ENCODE measurements around the gene SIGLEC7. TPM values are rescaled to one million over a fixed set of nuclear protein-coding genes. Genes with fewer than 3 reads are reported as not detected.
"Not testable (repeated sequence)": the region's sequence is repeated elsewhere in the genome, so short reads cannot be mapped to it uniquely, and the experiment has no call there.

SIGLEC7 gene
- polyA plus RNA-seq, 3 donors from 2014 or later: 108 to 213 (median 129) TPM

DNA sequence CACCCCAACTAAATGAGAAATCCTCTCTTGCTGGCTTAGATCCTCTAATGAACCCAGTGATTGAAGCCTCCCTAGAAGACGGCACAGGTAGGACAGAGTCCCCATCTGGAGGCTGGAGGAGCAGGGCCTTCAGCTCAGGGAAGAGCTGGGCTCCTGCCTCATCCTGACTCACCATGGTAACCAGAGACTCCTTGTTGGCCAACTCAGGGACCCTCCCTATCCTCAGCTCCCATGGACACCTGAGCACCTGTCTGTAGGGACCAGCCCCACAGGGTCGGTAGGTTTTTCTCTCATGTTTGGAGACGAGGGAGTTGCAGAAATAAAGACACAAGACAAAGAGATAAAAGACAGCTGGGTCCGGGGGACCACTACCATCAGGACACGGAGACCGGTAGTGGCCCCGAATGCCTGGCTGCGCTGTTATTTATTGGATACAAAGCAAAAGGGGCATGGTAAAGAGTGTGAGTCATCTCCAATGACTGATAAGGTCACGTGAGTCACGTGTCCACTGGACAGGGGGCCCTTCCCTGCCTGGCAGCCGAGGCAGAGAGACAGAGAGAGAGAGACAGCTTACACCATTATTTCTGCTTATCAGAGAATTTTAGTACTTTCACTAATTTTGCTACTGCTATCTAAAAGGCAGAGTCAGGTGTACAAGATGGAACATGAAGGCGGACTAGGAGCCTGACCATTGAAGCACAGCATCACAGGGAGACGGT, 26.6 kb downstream of the SIGLEC7 start:
- Mint-ChIP-seq H3K36me3 (peaks cover 7 to 10% (median 9%) of the 10 kb centered on the region in 3 donors), H3K4me1 (peaks cover 51 to 66% of the 10 kb centered on the region in 2 donors), H3K27ac (peak overlapping the region; percentile 21 to 91 (median 59)), H3K27me3 (ENCODE audit: low read depth in 3 of 3) (peaks cover 0 to 12% (median 2%) of the 10 kb centered on the region in 3 donors), H3K4me3 (peak overlapping the region; percentile 72 to 96 (median 91)), H3K9me3 (no peaks in the 10 kb centered on the region)
- DNase-seq: no peak

DNA sequence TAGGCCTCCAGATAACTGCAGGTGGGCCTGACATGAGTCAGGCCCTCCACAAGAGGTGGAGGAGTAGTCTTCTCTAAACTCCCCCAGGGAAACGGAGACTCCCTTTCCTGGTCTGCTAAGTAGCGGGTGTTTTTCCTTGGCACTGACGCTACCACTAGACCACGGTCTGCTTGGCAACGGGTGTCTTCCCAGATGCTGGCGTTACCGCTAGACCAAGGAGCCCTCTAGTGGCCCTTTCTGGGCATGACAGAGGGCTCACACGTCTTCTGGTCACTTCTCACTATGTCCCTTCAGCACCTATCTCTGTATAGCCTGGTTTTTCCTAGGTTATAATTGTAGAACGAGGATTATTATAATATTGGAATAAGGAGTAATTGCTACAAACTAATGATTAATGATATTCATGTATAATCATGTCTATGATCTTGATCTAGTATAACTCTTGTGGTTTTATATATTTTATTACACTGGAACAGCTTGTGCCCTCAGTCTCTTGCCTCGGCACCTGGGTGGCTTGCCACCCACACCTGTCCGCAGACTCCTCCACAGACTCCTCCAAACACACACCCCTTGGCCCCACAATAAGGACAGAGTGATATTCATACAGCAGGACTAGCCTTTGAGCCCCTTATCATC, 27.3 kb downstream of the SIGLEC7 start:
- not testable (repeated sequence) for H3K9me3 Mint-ChIP-seq
- H3K27ac Mint-ChIP-seq: peak overlapping the region in 3 of 6 donors; percentile 37 to 91 (median 69)
- peaks cover 0 to 12% (median 2%) of the 10 kb centered on the region in 3 donors for H3K27me3 Mint-ChIP-seq (ENCODE audit: low read depth in 3 of 3)
- peak; percentile 70 to 72 (median 70) for DNase-seq
- peaks cover 49 to 59% of the 10 kb centered on the region in 2 donors for H3K4me1 Mint-ChIP-seq
- H3K36me3 Mint-ChIP-seq: peaks cover 7 to 10% (median 9%) of the 10 kb centered on the region in 3 donors
- peak overlapping the region; percentile 72 to 96 (median 91) for H3K4me3 Mint-ChIP-seq

DNA sequence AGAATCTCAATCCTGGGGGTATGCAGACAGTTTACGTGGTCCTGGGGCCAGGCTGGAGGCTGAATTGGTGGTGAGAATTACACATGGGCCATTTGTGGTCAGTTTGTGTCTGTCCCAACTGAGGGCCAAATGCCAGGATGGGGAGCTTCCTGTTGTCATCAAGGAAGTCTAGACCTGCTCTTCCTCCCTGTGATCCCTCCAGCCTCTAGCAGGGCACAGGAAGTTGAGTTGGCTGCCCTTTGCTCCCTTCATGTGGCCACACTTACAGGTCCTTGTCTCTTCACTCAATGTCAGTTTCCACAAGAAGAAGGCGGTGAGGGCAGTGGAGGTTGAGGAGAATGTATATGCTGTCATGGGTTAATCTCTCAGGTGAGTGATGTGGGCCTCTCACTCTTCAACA, 30.1 kb downstream of the SIGLEC7 start:
- Mint-ChIP-seq H3K4me1 (peaks cover 30 to 35% of the 10 kb centered on the region in 2 donors), H3K27me3 (ENCODE audit: low read depth in 3 of 3) (peaks cover 0 to 6% (median 0%) of the 10 kb centered on the region in 3 donors), H3K27ac (no peak overlapping the region), H3K36me3 (peaks cover 7 to 10% (median 9%) of the 10 kb centered on the region in 3 donors), H3K4me3 (no peak overlapping the region), H3K9me3 (no peaks in the 10 kb centered on the region)
- no peak for DNase-seq

DNA sequence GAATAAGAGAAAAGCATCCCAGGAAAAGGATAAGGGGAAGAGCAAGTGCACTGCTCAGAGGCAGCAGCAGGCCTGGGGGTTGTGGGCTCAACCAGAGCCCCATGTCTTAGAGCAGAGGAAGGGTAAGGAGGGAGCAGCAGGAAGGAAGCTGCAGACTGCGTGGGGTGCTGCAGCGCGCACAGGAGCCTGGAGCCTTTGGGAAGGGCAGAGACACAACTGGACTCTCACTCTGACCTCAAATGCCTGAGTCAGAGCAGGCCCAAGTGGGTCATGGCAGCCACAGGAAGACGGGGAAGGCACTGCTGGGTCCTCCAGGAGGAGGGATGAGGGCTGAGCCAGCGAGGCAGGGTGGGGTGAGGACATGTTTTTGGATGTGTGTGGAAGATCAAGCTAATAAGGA, 31.6 kb downstream of the SIGLEC7 start:
- Mint-ChIP-seq H3K4me3 (no peak overlapping the region), H3K36me3 (peaks cover 7 to 10% (median 9%) of the 10 kb centered on the region in 3 donors)
- no peak for DNase-seq

DNA sequence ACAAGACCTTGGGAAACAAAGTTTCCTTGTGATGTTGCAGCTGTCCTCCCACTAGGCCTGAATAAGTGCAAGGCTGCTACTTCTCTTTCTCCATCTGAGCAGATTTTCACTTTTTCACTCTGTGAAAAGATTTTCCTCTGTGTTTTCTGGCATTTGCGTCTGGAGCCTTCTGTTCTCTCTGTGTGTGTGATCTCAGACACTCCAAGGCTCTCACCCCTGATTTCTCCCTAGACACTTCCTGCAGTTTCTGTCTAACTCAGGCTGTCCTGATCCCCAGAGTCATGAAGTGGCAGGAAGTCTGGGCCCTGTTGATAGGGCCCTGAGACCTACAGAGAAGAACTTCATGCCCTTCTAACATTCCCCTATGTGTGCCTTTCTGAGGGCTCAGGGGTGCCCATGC, 37.2 kb downstream of the SIGLEC7 start:
- Mint-ChIP-seq H3K4me3 (no peak overlapping the region), H3K4me1 (peaks cover 20 to 22% of the 10 kb centered on the region in 2 donors), H3K36me3 (no peaks in the 10 kb centered on the region), H3K27ac (peak overlapping the region in 1 of 6 donors; percentile 71), H3K27me3 (ENCODE audit: low read depth in 3 of 3) (peaks cover 9 to 11% (median 10%) of the 10 kb centered on the region in 3 donors), H3K9me3 (no peaks in the 10 kb centered on the region)
- no peak for DNase-seq

More for the DNA sequence above, 31.6 kb downstream of the SIGLEC7 start:
- no peak overlapping the region for H3K27ac Mint-ChIP-seq
- no peaks in the 10 kb centered on the region for H3K9me3 Mint-ChIP-seq
- peaks cover 0 to 3% (median under 1%) of the 10 kb centered on the region in 3 donors for H3K27me3 Mint-ChIP-seq (ENCODE audit: low read depth in 3 of 3)
- H3K4me1 Mint-ChIP-seq: peaks cover 15 to 20% of the 10 kb centered on the region in 2 donors

DNA sequence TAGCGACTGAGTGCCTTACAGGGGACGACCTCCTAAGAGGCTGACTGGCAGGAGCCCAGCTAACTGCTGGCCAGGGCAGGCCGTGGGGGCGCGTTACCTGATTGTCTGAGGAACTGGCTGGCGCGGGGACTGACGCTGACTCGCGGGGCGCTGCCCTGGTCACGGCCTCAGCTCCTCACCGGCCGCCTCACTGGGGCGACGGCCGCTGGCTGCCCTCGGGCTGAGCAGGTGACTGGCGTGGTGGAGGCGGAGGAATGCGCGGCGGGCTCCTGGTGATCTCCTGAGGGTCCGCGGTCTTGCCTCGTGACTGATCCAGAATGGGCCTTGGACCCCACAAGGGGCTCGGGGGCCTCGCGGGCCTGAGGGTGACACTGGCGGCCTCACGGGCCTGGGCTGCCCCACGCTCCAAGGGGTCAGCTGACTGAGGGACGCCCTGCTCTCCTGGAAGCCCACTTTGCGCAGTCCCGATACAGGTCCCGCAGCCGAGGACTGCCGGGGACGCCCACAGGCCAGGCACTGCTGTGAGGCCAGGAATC, 39.3 kb downstream of the SIGLEC7 start:
- DNase-seq: no peak
- peaks cover 9 to 13% (median 13%) of the 10 kb centered on the region in 3 donors for H3K27me3 Mint-ChIP-seq (ENCODE audit: low read depth in 3 of 3)
- no peaks in the 10 kb centered on the region for H3K36me3 Mint-ChIP-seq
- no peak overlapping the region for H3K27ac Mint-ChIP-seq
- peaks cover 24 to 28% of the 10 kb centered on the region in 2 donors for H3K4me1 Mint-ChIP-seq
- H3K9me3 Mint-ChIP-seq: no peaks in the 10 kb centered on the region
- no peak overlapping the region for H3K4me3 Mint-ChIP-seq

DNA sequence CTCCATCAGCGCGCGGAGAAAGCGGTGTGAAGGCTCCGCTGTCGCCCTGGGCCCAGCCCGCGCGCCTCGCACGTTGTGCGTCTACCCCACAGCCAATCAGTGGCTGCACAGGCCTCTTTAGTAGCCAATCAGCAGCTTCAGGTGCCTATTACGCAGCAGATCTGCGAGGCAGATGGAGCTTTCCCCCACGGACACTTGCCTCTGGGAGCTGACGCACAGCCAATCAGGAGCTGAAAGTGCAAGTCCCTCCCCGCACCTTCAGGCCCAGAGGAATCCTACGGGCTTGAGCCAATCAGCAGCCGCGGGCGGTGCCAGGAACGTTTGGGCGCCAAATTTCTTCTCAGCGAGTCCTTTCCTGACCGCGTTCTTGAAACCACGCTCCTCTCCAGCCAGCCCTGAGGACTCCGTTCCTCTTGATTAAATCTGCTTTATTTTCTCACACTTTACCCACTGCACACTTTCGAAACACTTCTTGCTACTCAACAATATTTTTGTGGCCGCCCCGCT, 39.9 kb downstream of the SIGLEC7 start:
- Mint-ChIP-seq H3K27me3 (ENCODE audit: low read depth in 3 of 3) (peaks cover 9 to 13% (median 13%) of the 10 kb centered on the region in 3 donors), H3K27ac (peak overlapping the region in 2 of 6 donors; percentile 64 to 79), H3K36me3 (no peaks in the 10 kb centered on the region), H3K9me3 (no peaks in the 10 kb centered on the region), H3K4me3 (peak overlapping the region; percentile 53 to 82 (median 80)), H3K4me1 (peaks cover 24 to 28% of the 10 kb centered on the region in 2 donors)
- peak; percentile 49 to 60 (median 50) for DNase-seq

DNA sequence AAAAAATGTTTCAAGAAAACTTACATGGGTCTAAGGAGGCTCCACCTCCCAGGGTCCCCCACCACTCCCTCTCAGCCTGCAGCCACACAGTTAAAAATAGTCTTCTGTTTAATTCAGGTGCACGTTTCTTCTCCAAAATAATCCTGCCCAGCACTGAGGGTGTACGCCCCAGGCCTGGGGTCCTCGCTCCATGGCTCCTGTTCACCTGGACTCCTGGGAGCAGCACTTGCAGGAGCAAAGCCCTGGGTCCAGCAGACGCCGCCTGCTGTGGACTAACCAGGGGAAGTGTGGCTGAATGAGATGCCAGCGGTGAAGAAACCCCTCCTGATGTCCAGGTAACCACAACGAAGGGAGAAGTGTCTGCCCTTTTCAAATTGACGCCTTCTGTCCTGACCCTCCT, 41.5 kb downstream of the SIGLEC7 start:
- Mint-ChIP-seq H3K27ac (peak overlapping the region in 2 of 6 donors; percentile 15 to 67), H3K27me3 (ENCODE audit: low read depth in 3 of 3) (peaks cover 6 to 14% (median 13%) of the 10 kb centered on the region in 3 donors), H3K4me1 (peaks cover 24 to 28% of the 10 kb centered on the region in 2 donors), H3K4me3 (peak overlapping the region; percentile 61 to 75 (median 63)), H3K9me3 (no peaks in the 10 kb centered on the region), H3K36me3 (no peaks in the 10 kb centered on the region)
- no peak for DNase-seq

DNA sequence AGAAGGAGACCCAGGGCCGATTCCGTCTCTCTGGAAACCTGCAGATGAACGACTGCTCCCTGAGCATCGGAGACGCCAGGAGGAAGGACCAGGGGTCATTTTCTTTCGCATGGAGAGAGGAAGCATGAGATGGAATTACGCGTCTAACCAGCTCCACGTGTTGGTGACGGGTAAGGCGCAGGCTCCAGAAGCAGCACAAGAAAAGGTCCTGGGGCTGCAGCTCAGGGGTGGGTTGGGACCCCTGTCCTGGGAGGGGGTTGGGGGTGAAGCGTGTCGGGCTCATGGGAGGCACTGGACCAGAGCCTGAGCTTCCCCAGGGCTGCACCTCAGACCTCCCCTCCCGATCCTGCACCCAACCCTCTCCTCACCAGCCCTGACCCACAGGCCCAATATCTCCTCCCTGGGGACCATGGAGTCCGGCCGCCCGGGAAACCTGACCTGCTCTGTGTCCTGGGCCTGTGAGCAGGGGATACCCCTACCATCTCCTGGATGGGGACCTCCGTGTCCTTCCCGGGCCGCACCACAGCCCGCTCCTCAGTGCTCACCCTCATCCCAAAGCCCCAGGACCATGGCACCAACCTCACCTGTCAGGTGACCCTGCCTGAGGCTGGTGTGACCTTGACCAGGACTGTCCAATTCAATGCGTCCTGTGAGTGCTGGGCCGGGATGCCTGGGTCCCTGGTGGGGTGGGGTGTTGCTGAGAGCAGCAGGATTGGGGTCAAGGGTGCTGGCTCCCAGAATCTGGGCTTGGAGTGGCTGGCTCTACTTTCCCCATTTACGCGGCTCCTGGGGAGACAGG, 43.2 kb downstream of the SIGLEC7 start:
- Mint-ChIP-seq H3K36me3 (no peaks in the 10 kb centered on the region), H3K27me3 (ENCODE audit: low read depth in 3 of 3) (peaks cover 4 to 14% (median 10%) of the 10 kb centered on the region in 3 donors), H3K4me1 (peaks cover 24 to 28% of the 10 kb centered on the region in 2 donors), H3K9me3 (no peaks in the 10 kb centered on the region), H3K4me3 (no peak overlapping the region), H3K27ac (no peak overlapping the region)
- no peak for DNase-seq

DNA sequence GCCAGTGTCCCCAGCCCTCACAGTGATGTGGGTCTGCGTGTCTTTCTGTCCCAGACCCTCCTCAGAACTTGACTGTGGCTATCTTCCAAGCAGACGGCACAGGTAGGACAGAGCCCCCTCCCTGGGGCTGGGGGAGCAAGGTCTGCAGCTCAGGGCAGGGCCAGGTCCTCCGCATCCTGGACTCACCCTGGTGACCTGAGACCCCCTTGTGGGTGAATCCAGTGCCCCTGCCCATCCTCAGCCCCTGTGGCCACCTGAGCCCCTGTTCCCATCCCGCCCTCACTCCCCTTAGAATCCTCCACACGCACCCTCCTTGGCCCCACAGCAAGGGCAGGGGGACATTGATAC, 43.7 kb downstream of the SIGLEC7 start:
- Mint-ChIP-seq H3K9me3 (no peaks in the 10 kb centered on the region), H3K27ac (no peak overlapping the region), H3K27me3 (ENCODE audit: low read depth in 3 of 3) (peaks cover 4 to 14% (median 10%) of the 10 kb centered on the region in 3 donors), H3K36me3 (no peaks in the 10 kb centered on the region), H3K4me1 (peaks cover 24 to 28% of the 10 kb centered on the region in 2 donors), H3K4me3 (no peak overlapping the region)
- DNase-seq: no peak

DNA sequence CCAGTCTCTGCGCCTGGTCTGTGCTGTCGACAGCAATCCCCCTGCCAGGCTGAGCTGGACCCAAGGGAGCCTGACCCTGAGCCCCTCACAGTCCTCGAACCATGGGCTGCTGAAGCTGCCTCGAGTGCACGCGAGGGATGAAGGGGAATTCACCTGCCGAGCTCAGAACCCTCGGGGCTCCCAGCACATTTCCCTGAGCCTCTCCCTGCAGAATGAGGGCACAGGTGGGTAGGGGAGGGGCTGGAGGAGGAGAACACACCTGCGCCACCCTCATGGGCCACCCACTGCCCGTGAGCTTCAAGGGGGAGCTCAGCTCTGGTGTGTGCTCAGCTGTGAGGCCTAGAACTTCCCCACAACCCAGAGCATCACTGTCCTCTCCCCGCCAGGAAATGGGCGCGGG, 44.2 kb downstream of the SIGLEC7 start:
- Mint-ChIP-seq H3K4me3 (no peak overlapping the region), H3K4me1 (peaks cover 24 to 28% of the 10 kb centered on the region in 2 donors), H3K27ac (no peak overlapping the region), H3K27me3 (ENCODE audit: low read depth in 3 of 3) (peaks cover 4 to 14% (median 10%) of the 10 kb centered on the region in 3 donors), H3K36me3 (no peaks in the 10 kb centered on the region), H3K9me3 (no peaks in the 10 kb centered on the region)
- DNase-seq: no peak

DNA sequence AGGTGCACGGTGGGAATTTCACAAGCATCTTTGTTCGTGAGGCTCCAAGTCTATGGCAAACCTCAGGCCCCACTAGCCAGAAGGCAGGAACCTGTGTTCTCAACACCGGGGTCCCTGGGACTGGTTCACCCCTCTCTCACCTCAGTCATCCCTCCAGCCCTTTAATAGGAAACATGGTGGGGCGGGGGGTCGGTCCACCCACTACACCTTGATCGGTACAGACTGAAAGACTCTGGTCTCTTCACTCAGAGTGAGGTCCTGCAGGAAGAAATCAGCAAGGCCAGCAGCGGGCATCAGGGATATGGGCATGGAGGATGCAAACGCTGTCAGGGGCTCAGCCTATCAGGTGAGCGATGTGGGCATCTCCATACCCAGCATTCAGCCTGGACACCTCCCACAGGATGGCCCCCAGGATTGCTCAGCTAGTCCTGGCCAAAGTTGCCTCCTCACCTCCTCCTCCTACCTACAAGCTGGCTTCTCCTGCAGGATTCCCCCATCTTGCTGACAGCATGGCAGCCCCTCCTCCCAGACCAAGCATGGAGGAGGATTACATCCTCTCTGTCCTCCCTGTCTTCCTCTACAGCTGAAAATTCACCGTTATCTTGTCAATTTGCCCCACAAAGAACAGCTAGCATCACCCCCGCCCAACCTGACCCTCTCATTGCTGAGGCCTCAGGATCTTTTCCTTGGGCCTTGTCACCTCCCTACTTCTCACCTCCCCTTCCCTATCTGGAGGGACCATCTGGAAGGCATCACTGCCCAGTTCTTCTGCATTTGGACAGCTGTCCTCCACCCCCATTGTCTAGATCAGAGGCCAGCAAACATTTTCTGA, 45.5 kb downstream of the SIGLEC7 start:
- Mint-ChIP-seq H3K9me3 (no peaks in the 10 kb centered on the region), H3K27me3 (ENCODE audit: low read depth in 3 of 3) (peaks cover 4 to 10% (median 9%) of the 10 kb centered on the region in 3 donors), H3K27ac (no peak overlapping the region), H3K36me3 (no peaks in the 10 kb centered on the region), H3K4me3 (no peak overlapping the region), H3K4me1 (peaks cover 18 to 22% of the 10 kb centered on the region in 2 donors)
- no peak for DNase-seq

DNA sequence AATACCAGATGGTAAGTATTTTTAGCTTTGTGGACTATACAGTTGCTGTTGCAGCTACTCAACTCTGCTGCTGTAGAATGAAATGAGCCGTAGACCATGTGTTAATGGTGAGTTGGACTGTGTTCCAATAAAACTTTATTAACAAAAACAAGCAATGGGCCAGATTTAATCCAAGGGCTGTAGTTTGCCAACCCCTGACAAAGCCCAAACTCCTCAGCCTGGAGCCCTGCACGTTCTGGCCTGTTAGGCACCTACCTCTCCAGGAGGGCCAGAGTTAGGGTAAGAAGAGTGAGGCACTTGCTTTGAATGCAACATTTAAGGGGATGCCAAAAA, 46.1 kb downstream of the SIGLEC7 start:
- H3K27me3 Mint-ChIP-seq (ENCODE audit: low read depth in 3 of 3): peaks cover 3 to 9% (median 8%) of the 10 kb centered on the region in 3 donors
- H3K27ac Mint-ChIP-seq: no peak overlapping the region
- peaks cover 14 to 17% of the 10 kb centered on the region in 2 donors for H3K4me1 Mint-ChIP-seq
- no peaks in the 10 kb centered on the region for H3K9me3 Mint-ChIP-seq
- H3K36me3 Mint-ChIP-seq: no peaks in the 10 kb centered on the region
- DNase-seq: no peak
- no peak overlapping the region for H3K4me3 Mint-ChIP-seq

Measured in immature natural killer cell (primary cell).